ENCODE results near the gene KHDRBS1.
A peak's percentile ranks its signal among the peaks of the same experiment; 100 is the strongest.
"Not testable (repeated sequence)": the region's sequence is repeated elsewhere in the genome, so short reads cannot be mapped to it uniquely, and the experiment has no call there.

Gene KHDRBS1

GRCh38 chr1:32013386-32014198 lies at the start of gene KHDRBS1:
TSS of gene KHDRBS1 (plus strand) at chr1:32013868. CDS start at chr1:32013996, 128 bp downstream.
- DNase-seq = peak; percentile 69 to 88

GRCh38 chr1:31970873-31971272 lies 42.8 kb upstream of the KHDRBS1 start:
- DNase-seq = no peak

DNA sequence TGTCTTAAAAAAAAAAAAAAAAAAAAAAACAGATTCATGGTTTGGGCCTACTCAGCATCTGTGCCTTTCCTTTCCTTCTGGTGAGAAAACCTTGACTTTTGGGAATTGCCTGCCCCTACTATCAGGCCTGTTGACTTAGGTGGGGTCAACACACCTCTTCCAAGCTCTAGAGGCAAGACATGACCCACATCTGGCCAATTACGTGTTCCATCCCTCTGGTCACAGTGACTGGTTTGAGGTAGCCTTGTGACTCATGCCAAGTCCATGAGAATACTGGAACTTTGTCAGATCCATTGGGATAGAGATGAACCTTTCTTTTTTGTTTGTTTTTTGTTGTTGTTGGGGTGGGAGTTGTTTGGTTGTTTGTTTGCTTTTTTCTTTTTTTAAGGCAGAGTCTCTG lies 37.3 kb upstream of the KHDRBS1 start:
- no peak for DNase-seq

DNA sequence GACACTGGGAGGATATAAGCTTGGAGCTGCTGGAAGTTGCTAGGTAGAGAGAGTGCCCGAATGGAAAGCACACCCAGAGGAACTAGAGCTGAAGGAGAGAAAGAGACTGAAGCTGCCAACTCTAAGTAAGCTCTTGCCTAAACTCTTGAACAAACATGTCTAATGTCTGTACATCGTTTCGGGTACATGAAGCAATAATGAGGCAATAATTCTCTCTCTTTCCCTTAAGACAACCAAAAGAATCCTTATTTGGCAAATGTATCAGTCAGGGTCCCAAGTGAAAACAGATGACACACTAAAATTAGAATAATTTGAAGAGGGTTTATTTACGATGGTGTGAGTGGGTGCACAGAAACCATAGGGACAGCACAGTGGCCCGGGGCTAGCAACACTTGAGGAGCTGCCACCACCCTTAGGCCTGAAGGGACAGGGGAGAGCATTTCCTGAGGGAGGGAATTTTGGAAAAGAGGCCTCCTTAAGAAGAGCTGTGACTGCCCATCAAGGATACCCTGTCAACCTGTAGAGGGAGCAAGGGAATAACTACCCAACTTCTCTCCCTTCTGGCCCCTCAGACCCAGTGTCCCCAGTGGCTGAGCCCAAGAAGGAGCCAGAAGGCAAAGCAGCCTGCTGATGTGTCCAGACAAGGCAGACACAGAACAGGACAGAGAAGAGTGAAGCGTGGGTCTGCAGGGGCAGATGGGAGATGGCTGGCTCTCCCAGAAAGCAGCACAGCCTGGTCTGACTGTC lies 36.1 kb upstream of the KHDRBS1 start:
- no peak for DNase-seq

DNA sequence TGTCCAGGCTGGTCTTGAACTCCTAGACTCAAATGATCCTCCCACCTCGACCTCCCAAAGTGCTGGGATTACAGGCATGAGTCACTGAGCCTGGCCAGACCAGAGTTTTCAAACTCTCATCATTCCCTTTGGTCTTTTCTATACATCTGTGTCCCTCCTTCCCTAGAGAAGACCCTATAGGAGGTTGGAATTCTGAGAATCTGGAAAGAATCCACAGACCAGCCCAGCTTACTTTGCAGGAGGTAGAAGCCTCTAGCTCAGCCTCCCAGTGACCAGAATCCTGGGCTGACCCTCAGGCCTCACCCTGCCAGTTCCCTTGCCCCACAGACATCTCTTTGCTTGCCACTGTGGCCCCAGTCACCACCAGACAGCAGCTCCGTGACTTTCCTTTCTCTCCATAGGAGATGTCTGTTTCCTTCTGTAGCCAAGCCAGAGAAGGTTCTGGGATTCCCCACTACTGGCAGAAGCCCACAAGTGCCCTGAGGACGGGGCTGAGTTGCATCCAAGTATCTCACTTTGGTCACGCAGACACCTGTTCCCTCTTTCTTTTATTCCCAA lies 34.7 kb upstream of the KHDRBS1 start:
- no peak for DNase-seq

DNA sequence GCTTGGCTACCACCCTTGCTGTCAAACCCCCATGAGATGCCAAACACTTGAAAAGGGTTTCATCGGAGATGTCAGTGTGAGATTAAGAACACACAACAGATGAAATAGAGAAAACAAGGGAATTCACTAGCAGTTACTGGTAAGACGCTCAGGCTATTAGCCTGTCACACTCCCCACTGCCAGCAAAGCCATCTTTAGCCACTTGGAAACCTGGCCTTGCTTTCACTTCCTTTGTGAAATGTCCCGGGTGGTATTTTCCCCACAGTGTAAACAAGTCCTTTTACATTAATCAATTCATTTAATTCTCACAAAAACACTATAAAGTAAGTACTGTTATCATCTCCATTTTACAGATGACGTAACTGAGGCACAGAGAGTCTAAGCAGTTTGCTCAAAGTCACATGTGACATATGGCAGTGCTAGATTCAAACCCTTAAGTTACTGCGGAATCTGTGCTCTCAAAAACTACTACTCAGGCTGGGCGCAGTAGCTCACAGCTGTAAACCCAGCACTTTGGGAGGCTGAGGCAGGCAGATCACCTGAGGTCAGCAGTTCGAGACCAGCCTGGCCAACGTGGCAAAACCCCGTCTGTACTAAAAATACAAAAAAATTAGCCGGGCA lies 32.7 kb upstream of the KHDRBS1 start:
- no peak for DNase-seq

DNA sequence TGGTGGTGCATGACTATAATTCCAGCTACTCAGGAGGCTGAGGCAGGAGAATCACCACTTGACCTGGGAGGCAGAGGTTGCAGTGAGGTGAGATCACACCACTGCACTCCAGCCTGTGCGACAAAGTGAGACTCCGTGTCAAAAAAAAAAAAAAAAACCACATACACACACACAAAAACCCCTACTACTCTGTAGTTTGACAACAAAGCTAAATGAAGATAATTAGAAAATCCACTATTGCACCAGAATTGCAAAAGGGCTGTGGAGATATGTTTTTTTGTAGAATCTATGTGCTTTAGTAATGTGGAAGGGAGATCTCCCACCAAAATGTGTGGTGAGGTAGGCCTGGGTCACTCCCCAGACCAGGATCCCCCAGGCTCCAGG lies 32.2 kb upstream of the KHDRBS1 start:
- DNase-seq = no peak

GRCh38 chr1:31981972-31982371 lies 31.7 kb upstream of the KHDRBS1 start:
- no peak for DNase-seq

DNA sequence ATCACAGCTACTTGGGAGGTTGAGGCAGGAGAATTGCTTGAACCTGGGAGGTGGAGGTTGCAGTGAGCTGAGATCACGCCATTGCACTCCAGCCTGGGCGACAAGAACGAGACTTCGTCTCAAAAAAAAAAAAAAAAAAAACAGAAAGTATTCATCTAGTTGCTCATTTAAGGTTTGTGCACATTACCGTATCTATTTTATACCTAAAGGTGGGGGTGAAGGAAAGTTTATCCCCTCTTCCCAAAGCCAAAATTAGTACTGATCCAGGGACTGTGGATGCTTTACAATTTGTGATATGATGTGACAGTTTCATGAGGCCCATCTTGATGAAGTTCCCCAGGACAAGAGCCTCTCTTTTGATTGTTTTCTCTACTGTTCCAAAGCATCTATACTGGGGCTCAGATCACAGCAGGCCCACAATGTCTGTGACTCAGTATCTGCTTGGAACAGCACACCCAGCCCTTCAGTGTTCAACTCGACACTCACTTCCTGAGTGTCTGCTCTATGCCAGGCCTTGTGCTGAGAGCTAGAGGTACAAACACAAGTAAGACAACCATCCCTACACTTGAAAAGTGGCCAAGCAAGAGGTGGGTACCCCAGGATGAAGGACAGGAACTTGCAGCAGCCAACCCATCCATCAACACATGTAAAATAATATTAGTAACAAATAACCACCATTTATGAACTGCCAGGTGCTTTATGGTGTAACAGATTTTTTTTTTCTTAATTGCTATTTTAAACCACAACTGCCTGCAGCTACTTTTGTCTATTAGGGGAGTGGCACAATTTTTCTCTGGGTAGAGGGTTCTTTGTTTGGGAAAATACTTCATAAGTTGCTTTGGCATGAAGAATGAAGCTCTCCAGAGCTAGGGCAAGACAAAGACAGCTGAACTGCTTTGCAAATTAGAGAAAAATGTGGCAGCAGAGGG lies 29.0 kb upstream of the KHDRBS1 start:
- no peak for DNase-seq

DNA sequence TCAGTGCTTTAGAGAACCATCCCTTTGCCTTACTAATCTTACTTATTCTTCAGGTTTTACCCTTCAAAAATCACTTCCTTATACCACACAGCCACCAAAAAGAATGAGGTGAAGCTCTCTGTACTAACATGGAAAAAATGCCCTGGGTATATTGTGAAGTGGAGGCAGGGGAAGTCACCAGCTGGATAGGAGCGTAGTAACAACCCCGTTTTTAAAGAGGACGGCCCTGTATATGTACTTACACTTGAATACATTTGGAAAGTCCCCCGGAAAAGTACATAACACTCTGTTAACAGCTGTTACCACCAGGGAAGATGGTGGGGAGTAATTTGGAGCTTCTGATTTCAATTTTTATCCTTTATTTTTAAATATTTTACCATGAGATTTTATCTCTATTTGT lies 28.2 kb upstream of the KHDRBS1 start:
- DNase-seq = no peak

DNA sequence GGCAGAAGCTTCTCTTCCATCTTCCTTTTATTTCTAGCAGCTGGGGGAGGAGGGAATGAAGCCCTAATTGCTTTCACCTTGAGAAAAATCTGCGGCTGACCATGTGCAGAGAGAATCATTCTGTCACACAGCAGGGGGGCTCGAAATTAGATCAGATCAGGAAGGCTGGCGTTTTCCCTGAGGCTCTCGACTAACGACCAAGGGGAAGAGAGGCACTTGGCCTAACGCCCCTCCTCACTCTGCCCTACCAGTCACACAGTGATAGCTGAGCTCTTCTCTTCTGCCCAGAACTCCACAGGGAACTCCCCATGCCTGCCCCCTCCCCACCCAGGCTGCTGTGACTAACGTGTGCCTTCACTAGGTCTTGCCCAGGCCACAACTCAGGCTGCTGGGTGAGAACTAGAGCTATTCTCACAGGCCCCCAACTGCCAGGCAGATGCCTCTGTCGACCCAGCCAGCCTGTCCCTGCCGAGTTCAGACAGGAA lies 26.5 kb upstream of the KHDRBS1 start:
- no peak for DNase-seq

GRCh38 chr1:31989964-31990363 lies 23.7 kb upstream of the KHDRBS1 start:
- DNase-seq = no peak

DNA sequence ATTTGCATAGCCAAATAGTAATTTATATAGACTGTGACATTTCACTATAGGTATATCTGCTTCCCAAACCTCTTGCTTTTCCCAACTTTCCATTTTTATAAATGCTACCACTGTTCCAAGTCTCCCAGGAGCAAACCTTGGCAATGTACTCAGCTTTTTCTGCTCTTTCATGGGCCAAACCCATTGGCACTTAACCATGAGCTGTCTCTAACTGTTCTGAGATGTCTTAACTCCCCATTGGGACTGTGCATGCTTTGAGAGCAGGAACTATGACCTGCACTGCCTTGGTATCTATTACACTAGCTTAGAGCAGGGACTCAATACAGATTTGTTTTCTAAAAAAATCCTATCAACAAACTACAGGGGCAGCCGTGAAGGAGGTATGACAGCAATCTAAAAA lies 22.5 kb upstream of the KHDRBS1 start:
- no peak for DNase-seq

- DNase-seq = no peak
Measured at GRCh38 chr1:31995263-31995662, 18.4 kb upstream of the KHDRBS1 start.

GRCh38 chr1:31996121-31996520 lies 17.5 kb upstream of the KHDRBS1 start:
- not testable (repeated sequence) for DNase-seq

DNA sequence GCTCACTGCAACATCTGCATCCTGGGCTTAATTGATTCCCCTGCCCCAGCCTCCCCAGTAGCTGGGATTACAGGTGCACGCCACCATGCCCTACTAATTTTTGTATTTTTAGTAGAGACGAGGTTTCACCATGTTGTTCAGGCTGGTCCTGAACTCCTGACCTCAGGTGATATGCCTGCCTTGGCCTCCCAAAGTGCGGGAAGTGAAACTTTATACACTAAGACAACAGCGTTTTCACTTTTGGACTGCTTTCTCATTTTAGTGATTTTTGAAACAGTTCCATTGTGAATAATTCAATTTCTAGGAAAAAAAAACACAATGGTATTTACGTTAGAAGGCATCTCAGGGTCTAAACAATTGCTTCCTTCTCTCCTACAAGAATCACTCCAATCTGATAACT lies 11.8 kb upstream of the KHDRBS1 start:
- DNase-seq = no peak

DNA sequence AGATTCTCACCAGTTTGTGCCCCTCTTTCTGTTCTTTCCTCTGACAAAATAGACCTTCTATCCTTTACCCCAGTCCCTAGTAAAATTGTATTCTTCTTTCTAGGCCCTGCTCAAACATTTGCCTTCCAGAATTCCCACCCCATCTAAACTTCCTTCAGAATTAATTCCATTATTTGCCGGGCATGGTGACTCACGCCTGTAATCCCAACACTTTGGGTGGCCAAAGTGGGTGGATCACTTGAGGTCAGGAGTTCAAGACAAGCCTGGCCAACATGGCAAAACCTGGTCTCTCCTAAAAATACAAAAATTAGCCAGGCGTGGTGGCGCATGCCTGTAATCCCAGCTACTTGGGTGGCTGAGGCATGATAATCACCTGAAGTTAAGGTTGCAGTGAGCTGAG lies 11.4 kb upstream of the KHDRBS1 start:
- not testable (repeated sequence) for DNase-seq

DNA sequence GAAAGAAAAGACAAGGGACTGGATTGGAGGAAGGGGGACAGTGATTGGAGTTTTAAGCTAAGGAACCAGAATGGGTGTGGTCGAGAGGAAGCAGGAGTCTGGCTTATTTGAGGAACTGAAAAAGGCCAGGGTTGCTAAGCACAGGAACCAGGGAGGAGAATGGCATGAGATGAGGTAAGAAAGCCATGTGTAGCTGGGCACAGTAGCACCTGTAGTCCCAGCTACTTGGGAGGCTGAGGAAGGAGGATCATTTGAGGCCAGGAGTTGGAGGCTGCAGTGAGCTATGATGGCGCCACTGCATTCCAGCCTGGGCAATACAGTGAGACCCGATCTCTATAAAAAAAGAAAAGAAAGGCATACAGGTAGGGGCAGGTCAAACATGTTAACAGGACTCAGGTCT lies 8.1 kb upstream of the KHDRBS1 start:
- no peak for DNase-seq

- no peak for DNase-seq
Measured at GRCh38 chr1:32007591-32007940, 6.1 kb upstream of the KHDRBS1 start.

DNA sequence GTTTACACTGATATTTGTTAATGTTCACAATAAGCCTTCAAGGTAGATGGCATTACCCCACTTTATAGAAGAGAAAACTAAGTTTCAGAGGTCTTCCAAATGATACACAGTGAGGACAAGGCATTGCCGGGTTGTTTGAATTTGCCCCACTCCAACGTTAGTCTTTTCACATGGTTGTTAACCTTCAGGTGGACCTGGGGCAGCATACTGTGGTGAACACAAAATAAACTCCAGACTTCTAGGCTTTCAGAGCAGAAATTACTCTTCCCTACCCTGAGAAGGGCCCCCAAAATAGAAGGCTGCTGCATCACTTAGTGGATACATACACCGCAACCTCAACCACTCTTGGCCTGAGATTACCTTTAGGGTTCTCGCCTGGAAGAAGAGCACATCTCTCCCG lies 3.4 kb upstream of the KHDRBS1 start:
- DNase-seq = no peak

- no peak for DNase-seq
Measured at GRCh38 chr1:32012709-32013385, 821 bp upstream of the KHDRBS1 start.

All from cerebellar nuclear complex (tissue), 1 donor.